Kidney (tissue), 14 donors: Measurements from ENCODE around the gene ALPL. TPM values are rescaled to one million over a fixed set of nuclear protein-coding genes. Genes with fewer than 3 reads are reported as not detected.

ENCODE experiments used
- DNase-seq, 5 donors: peaks; one replicate each; pipeline ENCODE4 v3.0.0-alpha.2; 2013 to 2020
- FAIRE-seq: peaks from 2 replicates; lab custom pipeline; 2012; peaks lifted over from hg19 to GRCh38; lab: Jason Lieb, UNC
- H3K27ac ChIP-seq, 2 donors: one replicate each; pipeline ENCODE4 v1.7.0; 2013; ENCODE audit warnings: low read depth in 2 of 2, low read length in 2 of 2, inconsistent platforms in 1 of 2
- H3K27me3 ChIP-seq: one replicate; pipeline ENCODE4 v1.7.1; 2013; ENCODE audit warnings: low read length, inconsistent platforms; ENCODE audit not compliant: control insufficient read depth, insufficient read depth
- H3K36me3 ChIP-seq, 3 donors: one replicate each; pipeline versions ENCODE4 v1.7.0 to v1.7.1; 2013; ENCODE audit warnings: low read length in 3 of 3, control low read depth in 1 of 3, inconsistent platforms in 1 of 3; ENCODE audit not compliant: insufficient read depth in 3 of 3, control insufficient read depth in 2 of 3
- H3K4me1 ChIP-seq, 3 donors: one replicate each; pipeline versions ENCODE4 v1.7.0 to v1.7.1; 2013; ENCODE audit warnings: low read length in 3 of 3, inconsistent platforms in 1 of 3, low read depth in 1 of 3; ENCODE audit not compliant: control insufficient read depth in 2 of 3, insufficient read depth in 2 of 3
- H3K4me3 ChIP-seq, 3 donors: one replicate each; pipeline versions ENCODE4 v1.7.0 to v1.8.1; 2013; ENCODE audit warnings: low read length in 3 of 3, control low read depth in 1 of 3, inconsistent platforms in 1 of 3
- H3K9ac ChIP-seq, 3 donors: one replicate each; pipeline versions ENCODE4 v1.7.0 to v1.7.1; 2013; ENCODE audit warnings: low read length in 3 of 3, control low read depth in 1 of 3, inconsistent platforms in 1 of 3
- H3K9me3 ChIP-seq, 3 donors: one replicate each; pipeline versions ENCODE4 v1.7.0 to v1.7.1; 2013; ENCODE audit warnings: low read length in 3 of 3, control low read depth in 1 of 3, inconsistent platforms in 1 of 3; ENCODE audit not compliant: control insufficient read depth in 2 of 3, insufficient read depth in 1 of 3
- intact Hi-C: fragments of 100-400 bp; cut with DNase I; formaldehyde crosslinking; loops from one replicate; pipeline ENCODE4 v1.11.1; 2022
- polyA plus RNA-seq: library from polyadenylated mRNA; stranded (reverse); fragments of 350-450 nt; fragmentation: Illumina TruSeq; extraction: RNeasy Lipid Tissue Mini Kit (QIAGEN cat#74804); gene quantifications from one replicate; pipeline ENCODE4 v1.2.3, GENCODE V29; 2014; ENCODE audit warnings: low read depth, low replicate concordance; ENCODE audit not compliant: insufficient read depth
- total RNA-seq: library from RNA; stranded (reverse); fragmentation: NEBNext Ultra II Directional; extraction: Animal tissue kit (Norgen Biotek cat#: 25700); gene quantifications from one replicate; pipeline ENCODE4 v1.2.1, GENCODE V29; 2021
- TF ChIP-seq, protein P1 (sequence below): IDR thresholded peaks from 3 replicates; pipeline ENCODE4 v1.5.1; 2012; ENCODE audit warnings: mild to moderate bottlenecking, moderate library complexity, borderline replicate concordance; ENCODE audit not compliant: insufficient read depth; ENCODE audit errors: extremely low read depth
- donor health status: control.
- donor health status: control.
- donor health status: control.
- donor health status: control.
- donor health status: control.
- donor health status: DM: yes; HTN: yes; CAD: no.
- donor health status: Normal renal cell carcinoma (clear cell type).

ALPL gene
- total and polyA plus RNA-seq, 2 donors from 2014 or later: 8.4 to 133 TPM

- no peak overlapping the region for H3K4me3 ChIP-seq
- H3K4me1 ChIP-seq: peaks cover 0 to 22% (median 19%) of the 10 kb centered on the region in 3 donors
- peak; percentile 65 to 95 (median 78) for DNase-seq
- no peaks in the 10 kb centered on the region for H3K36me3 ChIP-seq
- H3K27me3 ChIP-seq: no peaks in the 10 kb centered on the region
- intact Hi-C loops: no loop called here
- no peaks in the 10 kb centered on the region for H3K9me3 ChIP-seq
- FAIRE-seq: no peak
- H3K9ac ChIP-seq: peak overlapping the region in 2 of 3 donors; percentile 37 to 60
- TF ChIP-seq, protein P1, sequence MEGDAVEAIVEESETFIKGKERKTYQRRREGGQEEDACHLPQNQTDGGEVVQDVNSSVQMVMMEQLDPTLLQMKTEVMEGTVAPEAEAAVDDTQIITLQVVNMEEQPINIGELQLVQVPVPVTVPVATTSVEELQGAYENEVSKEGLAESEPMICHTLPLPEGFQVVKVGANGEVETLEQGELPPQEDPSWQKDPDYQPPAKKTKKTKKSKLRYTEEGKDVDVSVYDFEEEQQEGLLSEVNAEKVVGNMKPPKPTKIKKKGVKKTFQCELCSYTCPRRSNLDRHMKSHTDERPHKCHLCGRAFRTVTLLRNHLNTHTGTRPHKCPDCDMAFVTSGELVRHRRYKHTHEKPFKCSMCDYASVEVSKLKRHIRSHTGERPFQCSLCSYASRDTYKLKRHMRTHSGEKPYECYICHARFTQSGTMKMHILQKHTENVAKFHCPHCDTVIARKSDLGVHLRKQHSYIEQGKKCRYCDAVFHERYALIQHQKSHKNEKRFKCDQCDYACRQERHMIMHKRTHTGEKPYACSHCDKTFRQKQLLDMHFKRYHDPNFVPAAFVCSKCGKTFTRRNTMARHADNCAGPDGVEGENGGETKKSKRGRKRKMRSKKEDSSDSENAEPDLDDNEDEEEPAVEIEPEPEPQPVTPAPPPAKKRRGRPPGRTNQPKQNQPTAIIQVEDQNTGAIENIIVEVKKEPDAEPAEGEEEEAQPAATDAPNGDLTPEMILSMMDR: no peak
- H3K27ac ChIP-seq: peak overlapping the region; percentile 80 to 90
Observed at GRCh38 chr1:21623410-21623961, 114.3 kb downstream of the ALPL start.

GRCh38 chr1:21624571-21625389 lies 115.6 kb downstream of the ALPL start:
- TF ChIP-seq, protein P1: no peak
- Histone ChIP-seq H3K9ac (peak overlapping the region in 1 of 3 donors; percentile 9), H3K9me3 (no peaks in the 10 kb centered on the region), H3K27me3 (no peaks in the 10 kb centered on the region), H3K4me1 (peaks cover 0 to 24% (median 19%) of the 10 kb centered on the region in 3 donors), H3K4me3 (no peak overlapping the region), H3K36me3 (no peaks in the 10 kb centered on the region), H3K27ac (peak overlapping the region; percentile 80 to 90)
- DNase-seq: no peak
- intact Hi-C loops: no loop called here
- FAIRE-seq: no peak

DNA sequence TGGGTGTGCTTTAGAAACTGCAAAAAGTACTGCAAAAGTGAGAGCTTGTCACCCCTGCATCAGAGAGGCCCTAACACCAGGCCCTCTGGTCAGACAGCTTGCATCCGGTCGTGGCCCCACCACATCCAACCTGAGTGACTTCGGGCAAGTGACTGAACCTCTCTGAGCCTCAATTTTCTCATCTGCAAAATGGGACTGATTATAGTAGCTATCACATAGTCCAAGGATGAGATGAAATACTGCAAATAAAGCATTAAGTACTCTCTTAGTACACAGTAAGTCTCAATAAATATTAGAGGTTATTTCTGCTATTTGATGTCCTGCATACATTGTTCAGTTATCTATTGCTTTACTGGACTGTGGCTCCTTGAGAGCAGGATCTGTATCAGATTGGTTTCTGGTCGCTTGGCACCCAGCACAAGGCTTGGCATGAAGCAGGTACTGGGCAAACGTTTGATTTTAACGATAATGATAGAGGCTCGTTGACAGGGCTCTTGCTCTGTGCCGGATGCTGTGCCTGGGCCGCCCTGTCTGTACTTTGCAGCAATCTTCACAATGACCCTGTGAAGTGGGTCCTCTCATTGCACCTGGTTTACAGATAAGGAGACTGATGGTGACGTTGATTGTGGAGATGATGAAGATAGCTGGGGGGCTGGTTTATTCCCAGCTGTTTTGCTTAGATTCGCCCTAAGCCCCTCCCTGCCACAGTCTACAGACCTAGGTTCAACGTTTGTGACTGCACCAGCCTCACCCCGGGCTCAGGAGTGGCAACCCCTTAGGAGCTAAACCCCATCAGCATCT lies 116.4 kb downstream of the ALPL start:
- no peaks in the 10 kb centered on the region for H3K27me3 ChIP-seq
- no peak overlapping the region for H3K9ac ChIP-seq
- TF ChIP-seq, protein P1: no peak
- H3K9me3 ChIP-seq: no peaks in the 10 kb centered on the region
- H3K4me3 ChIP-seq: no peak overlapping the region
- no peak for FAIRE-seq
- H3K4me1 ChIP-seq: peaks cover 0 to 24% (median 19%) of the 10 kb centered on the region in 3 donors
- DNase-seq: no peak
- no peak overlapping the region for H3K27ac ChIP-seq
- intact Hi-C loops: no loop called here
- no peaks in the 10 kb centered on the region for H3K36me3 ChIP-seq
